Activated CD8-positive, alpha-beta memory T cell treated with anti-CD3 and anti-CD28 coated beads, Interleukin-2, amount 10 ng/mL, durations not matched to agents 7 days and 5 days (primary cell): Measurements from ENCODE around the gene WFIKKN2. TPM values are rescaled to one million over a fixed set of nuclear protein-coding genes. Genes with fewer than 3 reads are reported as not detected.
"Not testable (repeated sequence)": the region's sequence is repeated elsewhere in the genome, so short reads cannot be mapped to it uniquely, and the experiment has no call there.

Experiments
- ATAC-seq: fragments of 150-1000 bp; cut with Tn5 transposase; one replicate; pipeline ENCODE4 v1.10.0; 2021; ENCODE audit warnings: moderate library complexity
- CTCF ChIA-PET: fragments of 350-600 bp; sonication (Branson Sonifier 250); formaldehyde crosslinking; loops from one replicate; lab custom pipeline; 2021; ENCODE audit warnings: antibody characterized with exemption; lab: Charles Lee
- DNase-seq: peaks from one replicate; pipeline ENCODE4 v3.0.0-alpha.2; 2020
- H3K27ac Mint-ChIP-seq: one replicate; pipeline ENCODE4 v1.8.0; 2021; ENCODE audit warnings: mild to moderate bottlenecking, mixed read lengths
- H3K27me3 Mint-ChIP-seq: one replicate; pipeline ENCODE4 v1.8.0; 2021; ENCODE audit warnings: mixed read lengths
- H3K36me3 Mint-ChIP-seq: one replicate; pipeline ENCODE4 v1.8.0; 2021; ENCODE audit warnings: mild to moderate bottlenecking, mixed read lengths
- H3K4me1 Mint-ChIP-seq: one replicate; pipeline ENCODE4 v1.8.0; 2021; ENCODE audit warnings: mixed read lengths
- H3K4me3 Mint-ChIP-seq: one replicate; pipeline ENCODE4 v1.8.0; 2021; ENCODE audit warnings: mild to moderate bottlenecking, moderate library complexity, mixed read lengths
- H3K9me3 Mint-ChIP-seq: one replicate; pipeline ENCODE4 v1.8.0; 2022; ENCODE audit warnings: low read depth, mixed read lengths
- total RNA-seq, 2 experiments: library from RNA; stranded (reverse); gene quantifications; one replicate each; pipeline ENCODE4 v1.2.3, GENCODE V29; 2021

The WFIKKN2 gene
- total RNA-seq, 2 experiments from 2014 or later, result not detected

GRCh38 chr17:50866261-50866949 is 31.0 kb downstream of the WFIKKN2 start, which contains the start of gene TOB1:
TSS of gene TOB1 (minus strand) at chr17:50866354. CDS start at chr17:50864017, 2,337 bp downstream.
- Mint-ChIP-seq H3K9me3 (no peaks in the 10 kb centered on the region), H3K4me3 (peak within 1 kb of the TSS; percentile 98), H3K27ac (peak within 1 kb of the TSS; percentile 96), H3K27me3 (peaks cover 14% of the 10 kb centered on the region), H3K36me3 (peaks cover 21% of the 10 kb centered on the region), H3K4me1 (peaks cover 45% of the 10 kb centered on the region)
- DNase-seq, result peak; percentile 97
- peak; percentile 75 for ATAC-seq
- CTCF ChIA-PET, result interaction anchor here (0.6 to 8.6 kb wide), 23 partner anchors 9 to 324 kb away, joined by 3 to 78 read pairs (median 4); no protein-coding TSS in a partner anchor

GRCh38 chr17:50866950-50867362 is 31.6 kb downstream of the WFIKKN2 start:
- ATAC-seq, result peak; percentile 24
- peaks cover 49% of the 10 kb centered on the region for H3K4me1 Mint-ChIP-seq
- H3K27ac Mint-ChIP-seq, result peak overlapping the region; percentile 96

GRCh38 chr17:50867363-50868139 is 32.2 kb downstream of the WFIKKN2 start:
- CTCF ChIA-PET, result interaction anchor here (1.0 to 8.6 kb wide), 11 partner anchors 15 to 325 kb away, joined by 3 to 78 read pairs (median 4); no protein-coding TSS in a partner anchor

More at GRCh38 chr17:50866950-50867362, 31.6 kb downstream of the WFIKKN2 start:
- Mint-ChIP-seq H3K36me3 (peaks cover 17% of the 10 kb centered on the region), H3K4me3 (peak overlapping the region; percentile 86), H3K27me3 (peaks cover 14% of the 10 kb centered on the region), H3K9me3 (no peaks in the 10 kb centered on the region)
- peak; percentile 84 for DNase-seq
- CTCF ChIA-PET, result interaction anchor here (0.6 to 8.6 kb wide), 15 partner anchors 14 to 325 kb away, joined by 3 to 78 read pairs (median 4); no protein-coding TSS in a partner anchor

GRCh38 chr17:50868140-50868438 is 32.7 kb downstream of the WFIKKN2 start:
- CTCF ChIA-PET, result interaction anchor here (1.0 to 8.6 kb wide), 5 partner anchors 19 to 89 kb away, joined by 3 to 78 read pairs (median 3); no protein-coding TSS in a partner anchor
- peaks cover 19% of the 10 kb centered on the region for H3K27me3 Mint-ChIP-seq
- H3K4me1 Mint-ChIP-seq, result peaks cover 56% of the 10 kb centered on the region
- H3K36me3 Mint-ChIP-seq, result peaks cover 12% of the 10 kb centered on the region
- no peak for ATAC-seq
- peak overlapping the region; percentile 86 for H3K4me3 Mint-ChIP-seq
- DNase-seq, result no peak
- no peaks in the 10 kb centered on the region for H3K9me3 Mint-ChIP-seq
- peak overlapping the region; percentile 96 for H3K27ac Mint-ChIP-seq

More at GRCh38 chr17:50867363-50868139, 32.2 kb downstream of the WFIKKN2 start:
- peaks cover 55% of the 10 kb centered on the region for H3K4me1 Mint-ChIP-seq
- peak overlapping the region; percentile 96 for H3K27ac Mint-ChIP-seq
- H3K27me3 Mint-ChIP-seq, result peaks cover 17% of the 10 kb centered on the region
- ATAC-seq (peak; percentile 43), DNase-seq (peak; percentile 93)
- H3K4me3 Mint-ChIP-seq, result peak overlapping the region; percentile 86
- no peaks in the 10 kb centered on the region for H3K9me3 Mint-ChIP-seq
- H3K36me3 Mint-ChIP-seq, result peaks cover 16% of the 10 kb centered on the region

GRCh38 chr17:50868602-50869001 is 33.2 kb downstream of the WFIKKN2 start:
- peaks cover 55% of the 10 kb centered on the region for H3K4me1 Mint-ChIP-seq
- H3K27me3 Mint-ChIP-seq, result peaks cover 24% of the 10 kb centered on the region
- peak overlapping the region; percentile 96 for H3K27ac Mint-ChIP-seq
- CTCF ChIA-PET, result interaction anchor here (1.1 kb wide), 1 partner anchor 81 kb away, joined by 5 read pairs; no protein-coding TSS in a partner anchor
- H3K9me3 Mint-ChIP-seq, result no peaks in the 10 kb centered on the region
- H3K36me3 Mint-ChIP-seq, result peaks cover 9% of the 10 kb centered on the region
- peak overlapping the region; percentile 86 for H3K4me3 Mint-ChIP-seq
- DNase-seq (no peak), ATAC-seq (no peak)

- peak overlapping the region; percentile 71 for H3K27ac Mint-ChIP-seq
- no peak for ATAC-seq
Observed at GRCh38 chr17:50871364-50871763, 36.0 kb downstream of the WFIKKN2 start.

GRCh38 chr17:50871898-50872297 is 36.5 kb downstream of the WFIKKN2 start:
- peaks cover 50% of the 10 kb centered on the region for H3K27me3 Mint-ChIP-seq
- H3K27ac Mint-ChIP-seq, result peak overlapping the region; percentile 3
- no peak for DNase-seq
- H3K4me1 Mint-ChIP-seq, result peaks cover 45% of the 10 kb centered on the region
- no peak for ATAC-seq
- no peak overlapping the region for H3K4me3 Mint-ChIP-seq
- H3K9me3 Mint-ChIP-seq, result no peaks in the 10 kb centered on the region
- CTCF ChIA-PET, result interaction anchor here (1.1 to 2.8 kb wide), 6 partner anchors 12 to 85 kb away, joined by 3 to 11 read pairs (median 4); no protein-coding TSS in a partner anchor
- H3K36me3 Mint-ChIP-seq, result peaks cover 2% of the 10 kb centered on the region

More at GRCh38 chr17:50871364-50871763, 36.0 kb downstream of the WFIKKN2 start:
- peak; percentile 89 for DNase-seq
- CTCF ChIA-PET, result interaction anchor here (1.1 to 2.1 kb wide), 6 partner anchors 24 to 85 kb away, joined by 3 to 5 read pairs (median 4); no protein-coding TSS in a partner anchor
- Mint-ChIP-seq H3K9me3 (no peaks in the 10 kb centered on the region), H3K4me3 (peak overlapping the region; percentile 52), H3K4me1 (peaks cover 45% of the 10 kb centered on the region), H3K36me3 (peaks cover 2% of the 10 kb centered on the region), H3K27me3 (peaks cover 45% of the 10 kb centered on the region)

GRCh38 chr17:50872710-50873424 is 37.5 kb downstream of the WFIKKN2 start:
- Mint-ChIP-seq H3K9me3 (no peaks in the 10 kb centered on the region), H3K36me3 (peaks cover 2% of the 10 kb centered on the region), H3K4me3 (no peak overlapping the region), H3K27me3 (peaks cover 51% of the 10 kb centered on the region), H3K4me1 (peaks cover 42% of the 10 kb centered on the region), H3K27ac (no peak overlapping the region)
- ATAC-seq, result no peak
- DNase-seq, result peak; percentile 70
- CTCF ChIA-PET, result interaction anchor here (1.4 to 2.8 kb wide), 5 partner anchors 11 to 84 kb away, joined by 3 to 11 read pairs (median 4); no protein-coding TSS in a partner anchor

- Mint-ChIP-seq H3K27me3 (peaks cover 48% of the 10 kb centered on the region), H3K4me3 (no peak overlapping the region), H3K27ac (no peak overlapping the region), H3K4me1 (peaks cover 28% of the 10 kb centered on the region), H3K9me3 (no peaks in the 10 kb centered on the region), H3K36me3 (peaks cover 2% of the 10 kb centered on the region)
- CTCF ChIA-PET, result interaction anchor here (1.0 to 1.1 kb wide), 2 partner anchors 9 to 37 kb away, joined by 3 read pairs; partner anchors contain the start of gene TOB1
- DNase-seq, result no peak
- ATAC-seq, result no peak
Observed at GRCh38 chr17:50875074-50875473, 39.7 kb downstream of the WFIKKN2 start.

GRCh38 chr17:50877042-50877441 is 41.7 kb downstream of the WFIKKN2 start:
- H3K4me1 Mint-ChIP-seq, result peaks cover 20% of the 10 kb centered on the region
- not testable (repeated sequence) for ATAC-seq, H3K4me3 Mint-ChIP-seq, H3K27ac Mint-ChIP-seq, H3K36me3 Mint-ChIP-seq, H3K9me3 Mint-ChIP-seq, DNase-seq
- peaks cover 46% of the 10 kb centered on the region for H3K27me3 Mint-ChIP-seq
- CTCF ChIA-PET, result interaction anchor here (1.2 kb wide), 1 partner anchor 24 kb away, joined by 3 read pairs; no protein-coding TSS in a partner anchor

GRCh38 chr17:50877838-50878237 is 42.5 kb downstream of the WFIKKN2 start:
- DNase-seq, result no peak
- Mint-ChIP-seq H3K4me1 (peaks cover 13% of the 10 kb centered on the region), H3K9me3 (no peaks in the 10 kb centered on the region), H3K4me3 (no peak overlapping the region), H3K27me3 (peaks cover 47% of the 10 kb centered on the region), H3K36me3 (peaks cover 2% of the 10 kb centered on the region), H3K27ac (no peak overlapping the region)
- no peak for ATAC-seq
- CTCF ChIA-PET, result interaction anchor here (1.2 kb wide), 1 partner anchor 25 kb away, joined by 3 read pairs; no protein-coding TSS in a partner anchor

GRCh38 chr17:50879086-50879485 is 43.7 kb downstream of the WFIKKN2 start:
- CTCF ChIA-PET, result interaction anchor here (1.3 kb wide), 1 partner anchor 27 kb away, joined by 5 read pairs; no protein-coding TSS in a partner anchor
- Mint-ChIP-seq H3K27ac (no peak overlapping the region), H3K4me3 (no peak overlapping the region), H3K36me3 (peaks cover 2% of the 10 kb centered on the region), H3K9me3 (no peaks in the 10 kb centered on the region), H3K4me1 (peaks cover 7% of the 10 kb centered on the region), H3K27me3 (peaks cover 36% of the 10 kb centered on the region)
- no peak for DNase-seq
- ATAC-seq, result no peak
